IMR-90 (cell line): ENCODE results near the gene DDAH2.

Experiments used
- BHLHE40 ChIP-seq: fragments of 150-350 bp; IDR thresholded peaks from 2 replicates; pipeline ENCODE4 v1.6.1; 2016; ENCODE audit warnings: mild to moderate bottlenecking, low read depth, low read length
- CTCF ChIP-seq: conservative IDR thresholded peaks from 2 replicates; pipeline ENCODE4 v1.5.1; 2012; ENCODE audit warnings: mild to moderate bottlenecking, low read depth, low read length, improper control_type of control experiment
- ELK1 ChIP-seq: fragments of 150-350 bp; IDR thresholded peaks from 2 replicates; pipeline ENCODE4 v1.6.1; 2016; ENCODE audit warnings: low read depth, mild to moderate bottlenecking, low read length, moderate library complexity, borderline replicate concordance
- MAFK ChIP-seq: IDR thresholded peaks from 2 replicates; pipeline ENCODE4 v1.6.1; 2012; ENCODE audit warnings: low read depth, low read length, improper control_type of control experiment
- MXI1 ChIP-seq: IDR thresholded peaks from 2 replicates; pipeline ENCODE4 v1.6.1; 2012; ENCODE audit warnings: low read depth, mild to moderate bottlenecking, low read length, moderate library complexity, borderline replicate concordance
- POLR2A ChIP-seq: IDR thresholded peaks from 2 replicates; pipeline ENCODE4 v1.6.1; 2012; ENCODE audit warnings: mild to moderate bottlenecking, low read depth, low read length
- RAD21 ChIP-seq: IDR thresholded peaks from 2 replicates; pipeline ENCODE4 v1.6.1; 2012; ENCODE audit warnings: low read length, improper control_type of control experiment
- SMC3 ChIP-seq: fragments of 150-350 bp; IDR thresholded peaks from 2 replicates; pipeline ENCODE4 v1.6.1; 2016; ENCODE audit warnings: low read depth, mild to moderate bottlenecking, antibody characterized with exemption, low read length, moderate library complexity
- USF2 ChIP-seq: fragments of 150-350 bp; IDR thresholded peaks from 2 replicates; pipeline ENCODE4 v1.6.1; 2017; ENCODE audit warnings: mild to moderate bottlenecking, antibody characterized with exemption, low read length, low read depth

- TF ChIP-seq ELK1 (no peak), CTCF (no peak), POLR2A (no peak), USF2 (no peak), MAFK (no peak), SMC3 (no peak), MXI1 (no peak), RAD21 (no peak), BHLHE40 (no peak)
Measured at GRCh38 chr6:31768363-31769257, 39.5 kb upstream of the DDAH2 start.
